ENCODE results near the gene PSAPL1. TPM values are rescaled to one million over a fixed set of nuclear protein-coding genes. Genes with fewer than 3 reads are reported as not detected.

The PSAPL1 gene
- total and polyA plus RNA-seq, 2 of the 8 experiments (the other 6 are each of a cell fraction or from before 2014, with no cell fraction given): 0.03 TPM; not detected in 1

DNA sequence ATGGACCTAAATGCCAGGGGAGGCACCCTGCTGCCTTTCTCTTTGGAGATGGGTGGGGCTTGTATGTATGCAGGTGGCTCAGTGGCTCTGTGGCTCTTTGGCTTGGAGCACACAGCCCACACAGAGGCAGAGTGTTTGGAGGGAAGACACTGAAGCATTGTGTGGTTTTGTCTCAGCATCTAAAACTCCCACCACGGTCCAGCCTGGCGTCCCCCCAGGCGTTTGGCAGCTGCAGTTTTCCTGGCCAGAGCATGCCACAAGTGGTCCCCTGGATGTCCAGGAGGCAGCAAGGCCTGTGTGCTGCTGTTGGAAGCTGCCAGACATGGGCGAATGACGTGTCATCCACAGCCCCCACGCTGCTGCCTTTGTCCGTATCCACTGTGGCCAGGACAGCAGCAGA is 32.2 kb upstream of the PSAPL1 start (continued):
- TF ChIP-seq, protein P1, sequence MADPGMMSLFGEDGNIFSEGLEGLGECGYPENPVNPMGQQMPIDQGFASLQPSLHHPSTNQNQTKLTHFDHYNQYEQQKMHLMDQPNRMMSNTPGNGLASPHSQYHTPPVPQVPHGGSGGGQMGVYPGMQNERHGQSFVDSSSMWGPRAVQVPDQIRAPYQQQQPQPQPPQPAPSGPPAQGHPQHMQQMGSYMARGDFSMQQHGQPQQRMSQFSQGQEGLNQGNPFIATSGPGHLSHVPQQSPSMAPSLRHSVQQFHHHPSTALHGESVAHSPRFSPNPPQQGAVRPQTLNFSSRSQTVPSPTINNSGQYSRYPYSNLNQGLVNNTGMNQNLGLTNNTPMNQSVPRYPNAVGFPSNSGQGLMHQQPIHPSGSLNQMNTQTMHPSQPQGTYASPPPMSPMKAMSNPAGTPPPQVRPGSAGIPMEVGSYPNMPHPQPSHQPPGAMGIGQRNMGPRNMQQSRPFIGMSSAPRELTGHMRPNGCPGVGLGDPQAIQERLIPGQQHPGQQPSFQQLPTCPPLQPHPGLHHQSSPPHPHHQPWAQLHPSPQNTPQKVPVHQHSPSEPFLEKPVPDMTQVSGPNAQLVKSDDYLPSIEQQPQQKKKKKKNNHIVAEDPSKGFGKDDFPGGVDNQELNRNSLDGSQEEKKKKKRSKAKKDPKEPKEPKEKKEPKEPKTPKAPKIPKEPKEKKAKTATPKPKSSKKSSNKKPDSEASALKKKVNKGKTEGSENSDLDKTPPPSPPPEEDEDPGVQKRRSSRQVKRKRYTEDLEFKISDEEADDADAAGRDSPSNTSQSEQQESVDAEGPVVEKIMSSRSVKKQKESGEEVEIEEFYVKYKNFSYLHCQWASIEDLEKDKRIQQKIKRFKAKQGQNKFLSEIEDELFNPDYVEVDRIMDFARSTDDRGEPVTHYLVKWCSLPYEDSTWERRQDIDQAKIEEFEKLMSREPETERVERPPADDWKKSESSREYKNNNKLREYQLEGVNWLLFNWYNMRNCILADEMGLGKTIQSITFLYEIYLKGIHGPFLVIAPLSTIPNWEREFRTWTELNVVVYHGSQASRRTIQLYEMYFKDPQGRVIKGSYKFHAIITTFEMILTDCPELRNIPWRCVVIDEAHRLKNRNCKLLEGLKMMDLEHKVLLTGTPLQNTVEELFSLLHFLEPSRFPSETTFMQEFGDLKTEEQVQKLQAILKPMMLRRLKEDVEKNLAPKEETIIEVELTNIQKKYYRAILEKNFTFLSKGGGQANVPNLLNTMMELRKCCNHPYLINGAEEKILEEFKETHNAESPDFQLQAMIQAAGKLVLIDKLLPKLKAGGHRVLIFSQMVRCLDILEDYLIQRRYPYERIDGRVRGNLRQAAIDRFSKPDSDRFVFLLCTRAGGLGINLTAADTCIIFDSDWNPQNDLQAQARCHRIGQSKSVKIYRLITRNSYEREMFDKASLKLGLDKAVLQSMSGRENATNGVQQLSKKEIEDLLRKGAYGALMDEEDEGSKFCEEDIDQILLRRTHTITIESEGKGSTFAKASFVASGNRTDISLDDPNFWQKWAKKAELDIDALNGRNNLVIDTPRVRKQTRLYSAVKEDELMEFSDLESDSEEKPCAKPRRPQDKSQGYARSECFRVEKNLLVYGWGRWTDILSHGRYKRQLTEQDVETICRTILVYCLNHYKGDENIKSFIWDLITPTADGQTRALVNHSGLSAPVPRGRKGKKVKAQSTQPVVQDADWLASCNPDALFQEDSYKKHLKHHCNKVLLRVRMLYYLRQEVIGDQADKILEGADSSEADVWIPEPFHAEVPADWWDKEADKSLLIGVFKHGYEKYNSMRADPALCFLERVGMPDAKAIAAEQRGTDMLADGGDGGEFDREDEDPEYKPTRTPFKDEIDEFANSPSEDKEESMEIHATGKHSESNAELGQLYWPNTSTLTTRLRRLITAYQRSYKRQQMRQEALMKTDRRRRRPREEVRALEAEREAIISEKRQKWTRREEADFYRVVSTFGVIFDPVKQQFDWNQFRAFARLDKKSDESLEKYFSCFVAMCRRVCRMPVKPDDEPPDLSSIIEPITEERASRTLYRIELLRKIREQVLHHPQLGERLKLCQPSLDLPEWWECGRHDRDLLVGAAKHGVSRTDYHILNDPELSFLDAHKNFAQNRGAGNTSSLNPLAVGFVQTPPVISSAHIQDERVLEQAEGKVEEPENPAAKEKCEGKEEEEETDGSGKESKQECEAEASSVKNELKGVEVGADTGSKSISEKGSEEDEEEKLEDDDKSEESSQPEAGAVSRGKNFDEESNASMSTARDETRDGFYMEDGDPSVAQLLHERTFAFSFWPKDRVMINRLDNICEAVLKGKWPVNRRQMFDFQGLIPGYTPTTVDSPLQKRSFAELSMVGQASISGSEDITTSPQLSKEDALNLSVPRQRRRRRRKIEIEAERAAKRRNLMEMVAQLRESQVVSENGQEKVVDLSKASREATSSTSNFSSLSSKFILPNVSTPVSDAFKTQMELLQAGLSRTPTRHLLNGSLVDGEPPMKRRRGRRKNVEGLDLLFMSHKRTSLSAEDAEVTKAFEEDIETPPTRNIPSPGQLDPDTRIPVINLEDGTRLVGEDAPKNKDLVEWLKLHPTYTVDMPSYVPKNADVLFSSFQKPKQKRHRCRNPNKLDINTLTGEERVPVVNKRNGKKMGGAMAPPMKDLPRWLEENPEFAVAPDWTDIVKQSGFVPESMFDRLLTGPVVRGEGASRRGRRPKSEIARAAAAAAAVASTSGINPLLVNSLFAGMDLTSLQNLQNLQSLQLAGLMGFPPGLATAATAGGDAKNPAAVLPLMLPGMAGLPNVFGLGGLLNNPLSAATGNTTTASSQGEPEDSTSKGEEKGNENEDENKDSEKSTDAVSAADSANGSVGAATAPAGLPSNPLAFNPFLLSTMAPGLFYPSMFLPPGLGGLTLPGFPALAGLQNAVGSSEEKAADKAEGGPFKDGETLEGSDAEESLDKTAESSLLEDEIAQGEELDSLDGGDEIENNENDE (IDR thresholded peaks at IDR 0.05; ENCODE audit: insufficient replicate concordance, low read length): no peak
- no peak for TF ChIP-seq SAP30 (IDR thresholded peaks at IDR 0.05; ENCODE audit: insufficient read depth, insufficient replicate concordance, low read length)

All from H1 (cell line).